Stimulated activated effector memory CD8-positive, alpha-beta T cell treated with anti-CD3 and anti-CD28 coated beads, Interleukin-12 subunit alpha, Interleukin-12 subunit beta, amount 100 ng/mL, for 72 hours (primary cell): Measurements from ENCODE around the gene SIRT2.

Source experiments
- ATAC-seq: fragments of 150-1000 bp; cut with Tn5 transposase; 2 replicates; pipeline ENCODE4 v1.10.0; 2021
- DNase-seq, 2 donors: peaks; one replicate each; pipeline ENCODE4 v3.0.0; 2021 to 2022; ENCODE audit warnings: low spot score in 2 of 2
- H3K27ac Mint-ChIP-seq: one replicate; pipeline ENCODE4 v1.8.0; 2022; ENCODE audit warnings: mild to moderate bottlenecking, mixed read lengths
- H3K36me3 Mint-ChIP-seq: one replicate; pipeline ENCODE4 v1.8.0; 2022; ENCODE audit warnings: mild to moderate bottlenecking, mixed read lengths
- H3K4me1 Mint-ChIP-seq: one replicate; pipeline ENCODE4 v1.8.0; 2022; ENCODE audit warnings: mixed read lengths
- H3K4me3 Mint-ChIP-seq: one replicate; pipeline ENCODE4 v1.8.0; 2022; ENCODE audit warnings: mild to moderate bottlenecking, mixed read lengths
- H3K9me3 Mint-ChIP-seq: one replicate; pipeline ENCODE4 v1.8.0; 2022; ENCODE audit warnings: mixed read lengths

Gene SIRT2

DNA sequence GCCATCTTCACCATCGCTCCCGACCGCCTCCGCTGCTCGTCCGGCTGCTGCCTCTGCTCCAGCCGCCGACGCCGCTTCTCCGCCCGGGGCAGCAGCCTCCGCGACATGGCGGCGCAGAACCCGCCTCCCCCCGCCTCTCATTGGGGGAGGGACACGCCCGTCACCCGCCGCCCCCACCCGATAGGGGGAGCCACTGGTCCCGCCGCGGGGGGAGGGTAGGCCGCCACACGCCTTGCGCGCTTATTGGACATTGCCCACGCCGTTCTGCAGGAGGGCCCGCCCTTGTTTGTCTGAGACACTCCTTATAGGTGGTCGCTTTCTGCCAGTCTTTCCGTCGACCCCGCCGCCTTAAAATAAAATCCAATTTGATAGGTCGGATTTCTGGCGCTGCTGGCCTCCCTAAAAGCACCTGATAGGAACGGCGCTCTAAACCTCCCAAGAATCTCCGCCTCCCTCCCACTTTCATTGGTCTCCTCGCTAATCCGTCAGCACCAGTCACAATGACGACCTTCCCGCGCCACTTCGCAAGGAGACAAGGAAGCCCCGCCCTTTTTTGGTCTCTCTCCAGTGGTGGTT is 49.5 kb downstream of the SIRT2 start, which contains the start of gene HNRNPL:
Gene HNRNPL (minus strand): TSS at position 127 of the 576 bp plus-strand sequence. CDS start 20 bp downstream, at position 107.
- Mint-ChIP-seq H3K4me3 (peak within 1 kb of the TSS; percentile 94), H3K9me3 (no peaks in the 10 kb centered on the region), H3K36me3 (peaks cover 77% of the 10 kb centered on the region), H3K4me1 (peaks cover 59% of the 10 kb centered on the region), H3K27ac (peak within 1 kb of the TSS; percentile 98)
- DNase-seq = peak; percentile 100
- ATAC-seq = peak; percentile 76

DNA sequence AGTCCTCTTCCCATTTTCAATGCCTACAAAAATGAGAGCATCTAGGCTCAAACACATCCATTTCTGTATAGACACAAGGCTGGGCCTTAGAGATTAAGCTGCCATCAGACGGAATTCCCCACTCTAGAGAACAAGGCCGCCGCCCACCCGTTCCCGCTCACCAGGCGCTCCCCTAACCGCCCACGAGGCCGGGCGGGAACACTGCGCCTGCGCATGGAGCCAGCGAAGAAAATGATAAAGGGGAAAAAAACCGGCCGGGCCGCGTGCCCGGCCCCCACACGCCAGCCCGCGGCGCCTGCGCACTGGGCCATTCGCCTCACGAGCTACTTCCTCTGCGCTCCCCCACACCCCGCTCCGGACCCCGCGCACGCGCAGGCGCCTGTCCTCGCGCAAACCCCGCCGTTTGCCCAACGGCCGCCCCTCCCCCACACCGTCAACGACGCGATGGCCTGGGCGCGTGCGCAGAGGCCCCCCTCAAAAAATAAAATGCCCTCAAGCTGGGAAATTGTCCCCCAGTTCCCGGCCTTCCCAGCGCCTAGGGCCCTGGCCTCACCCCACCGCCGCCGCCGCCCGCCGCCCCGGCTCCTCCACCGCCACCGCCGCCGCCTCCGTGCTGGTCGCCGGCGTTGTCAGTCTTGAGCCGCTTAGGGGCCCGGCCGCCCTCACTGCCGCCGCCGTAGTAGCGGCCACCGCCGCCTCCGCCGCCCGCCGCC is 50.1 kb downstream of the SIRT2 start:
- Mint-ChIP-seq H3K36me3 (peaks cover 83% of the 10 kb centered on the region), H3K4me3 (peak overlapping the region; percentile 94), H3K27ac (peak overlapping the region; percentile 98), H3K9me3 (no peaks in the 10 kb centered on the region), H3K4me1 (peaks cover 64% of the 10 kb centered on the region)
- ATAC-seq = peak; percentile 39
- peak; percentile 98 to 99 for DNase-seq

DNA sequence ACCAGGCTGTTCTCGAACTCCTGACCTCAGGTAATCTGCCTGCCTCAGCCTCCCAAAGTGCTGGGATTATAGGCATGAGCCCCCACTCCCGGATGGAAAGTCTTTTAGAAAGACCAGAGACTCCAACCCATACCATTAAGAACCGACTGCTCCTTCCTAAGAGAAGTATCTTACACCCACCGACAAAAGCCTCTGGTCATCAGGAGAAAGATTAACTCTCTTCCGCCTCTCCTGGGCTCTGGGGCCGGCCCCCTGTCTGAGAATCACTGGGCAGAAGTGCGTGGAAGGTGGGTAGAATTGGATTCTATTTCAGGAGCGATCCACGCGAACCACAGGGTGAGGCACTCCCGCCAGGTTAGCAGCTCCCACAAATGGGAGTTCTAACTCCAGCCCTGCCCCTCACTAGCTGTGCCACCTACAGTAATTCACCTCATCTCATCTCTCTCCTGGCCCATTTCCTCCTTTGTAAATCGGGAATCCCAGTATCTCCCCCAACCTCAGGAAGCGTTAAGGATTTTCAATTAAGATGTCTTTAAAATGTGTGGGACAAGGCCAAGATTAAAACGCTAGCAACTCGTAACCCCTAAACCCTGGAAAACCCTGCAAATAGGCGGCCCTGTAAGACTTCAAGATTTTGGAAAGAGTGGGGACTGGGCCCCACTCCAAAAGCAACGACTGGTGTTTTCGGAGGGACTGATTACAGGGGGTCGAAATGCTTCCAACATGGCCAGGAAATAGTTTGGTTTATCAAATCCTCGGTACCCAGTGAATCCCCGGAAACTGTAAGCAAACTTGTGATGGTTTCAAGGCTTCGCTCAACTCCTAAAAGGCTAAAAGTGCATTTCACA is 50.9 kb downstream of the SIRT2 start:
- H3K36me3 Mint-ChIP-seq = peaks cover 91% of the 10 kb centered on the region
- peak overlapping the region; percentile 98 for H3K27ac Mint-ChIP-seq
- H3K9me3 Mint-ChIP-seq = no peaks in the 10 kb centered on the region
- DNase-seq (peak in 1 of 2 donors; percentile 59), ATAC-seq (no peak)
- peaks cover 72% of the 10 kb centered on the region for H3K4me1 Mint-ChIP-seq
- H3K4me3 Mint-ChIP-seq = peak overlapping the region; percentile 94

DNA sequence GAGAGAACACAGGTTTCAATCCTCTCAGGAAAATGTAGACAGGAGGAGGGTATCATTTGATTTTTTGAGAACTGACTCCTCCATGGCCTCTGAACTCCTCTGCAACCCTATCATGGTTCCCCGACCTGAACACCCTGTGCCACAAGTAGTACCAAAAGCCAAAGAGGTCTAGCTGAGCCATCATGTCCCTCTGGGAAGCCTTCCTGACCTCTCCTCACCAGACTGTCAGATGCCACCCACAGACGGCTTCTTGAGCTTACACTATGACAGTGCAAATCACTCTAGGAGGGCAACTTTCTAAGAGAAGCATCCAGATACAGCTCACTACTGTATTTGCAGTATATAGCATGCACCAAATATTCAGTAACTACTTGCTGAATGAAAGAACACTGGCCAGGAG is 53.3 kb downstream of the SIRT2 start:
- peaks cover 76% of the 10 kb centered on the region for H3K4me1 Mint-ChIP-seq
- H3K36me3 Mint-ChIP-seq = peaks cover 100% of the 10 kb centered on the region
- ATAC-seq (no peak), DNase-seq (no peak)
- no peaks in the 10 kb centered on the region for H3K9me3 Mint-ChIP-seq
- H3K4me3 Mint-ChIP-seq = peak overlapping the region; percentile 94
- peak overlapping the region; percentile 90 for H3K27ac Mint-ChIP-seq

DNA sequence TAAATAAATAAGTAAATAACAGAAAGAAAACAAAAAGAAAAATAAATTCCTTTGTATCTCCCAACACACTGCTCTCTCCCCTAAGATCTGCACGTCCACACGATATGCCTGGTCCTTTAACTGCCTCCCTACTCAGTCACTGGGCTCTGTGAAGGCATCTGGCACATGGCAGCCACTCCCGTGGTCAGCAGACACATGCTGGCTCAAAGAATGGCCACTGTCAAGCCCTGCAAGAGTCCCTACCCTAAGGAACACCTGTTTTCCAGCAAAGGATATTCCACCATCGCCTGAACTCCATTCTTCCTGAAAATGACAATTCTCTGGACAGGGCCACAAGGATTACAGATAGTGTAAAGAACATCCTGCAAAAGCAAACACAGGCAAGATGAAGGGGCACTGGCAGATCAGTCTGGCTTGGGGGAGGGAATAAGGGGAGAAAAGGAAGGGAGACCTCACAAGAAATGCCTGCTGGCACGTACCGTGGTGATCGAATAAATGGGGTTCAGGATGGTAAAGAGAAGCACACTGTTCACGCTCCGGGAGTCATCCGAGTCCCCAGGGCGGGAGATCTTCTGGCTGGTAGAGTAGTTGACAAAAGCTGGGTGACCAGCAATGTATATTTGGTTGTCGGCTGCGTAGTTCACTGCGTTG is 53.9 kb downstream of the SIRT2 start:
- Mint-ChIP-seq H3K36me3 (peaks cover 100% of the 10 kb centered on the region), H3K9me3 (no peaks in the 10 kb centered on the region), H3K4me3 (peak overlapping the region; percentile 94), H3K4me1 (peaks cover 78% of the 10 kb centered on the region), H3K27ac (peak overlapping the region; percentile 90)
- ATAC-seq = no peak
- DNase-seq = no peak

DNA sequence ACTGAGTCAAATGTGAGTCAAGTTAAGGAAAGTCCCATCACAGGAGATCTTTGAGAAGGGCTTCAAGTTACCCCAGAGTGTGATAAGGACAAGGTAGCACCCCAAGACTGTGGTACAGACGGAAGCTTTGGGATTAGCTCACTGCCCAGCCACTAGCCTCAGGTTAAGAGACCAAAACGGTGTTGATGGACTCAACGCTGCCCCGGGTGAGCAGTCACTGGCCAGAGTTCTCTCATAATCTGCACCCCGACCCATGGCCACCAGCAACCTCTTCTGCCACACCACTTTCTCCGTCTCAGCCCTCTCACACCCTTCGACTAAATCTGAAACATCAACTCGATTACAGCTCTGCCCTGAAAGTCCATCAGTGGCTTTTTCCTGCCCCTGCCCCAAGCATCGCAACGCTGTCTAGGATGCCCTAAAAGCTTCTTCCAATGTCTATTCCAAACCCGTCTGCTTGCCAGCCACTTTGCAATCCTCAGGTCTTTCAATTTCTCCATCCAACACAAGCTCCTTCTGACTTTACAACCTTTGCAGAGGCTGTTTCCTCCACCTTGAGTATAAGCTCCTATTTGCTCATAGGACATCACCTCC is 55.2 kb downstream of the SIRT2 start:
- Mint-ChIP-seq H3K9me3 (no peaks in the 10 kb centered on the region), H3K4me1 (peaks cover 89% of the 10 kb centered on the region), H3K36me3 (peaks cover 100% of the 10 kb centered on the region), H3K4me3 (peak overlapping the region; percentile 69), H3K27ac (peak overlapping the region; percentile 90)
- DNase-seq = no peak
- peak; percentile 37 for ATAC-seq

DNA sequence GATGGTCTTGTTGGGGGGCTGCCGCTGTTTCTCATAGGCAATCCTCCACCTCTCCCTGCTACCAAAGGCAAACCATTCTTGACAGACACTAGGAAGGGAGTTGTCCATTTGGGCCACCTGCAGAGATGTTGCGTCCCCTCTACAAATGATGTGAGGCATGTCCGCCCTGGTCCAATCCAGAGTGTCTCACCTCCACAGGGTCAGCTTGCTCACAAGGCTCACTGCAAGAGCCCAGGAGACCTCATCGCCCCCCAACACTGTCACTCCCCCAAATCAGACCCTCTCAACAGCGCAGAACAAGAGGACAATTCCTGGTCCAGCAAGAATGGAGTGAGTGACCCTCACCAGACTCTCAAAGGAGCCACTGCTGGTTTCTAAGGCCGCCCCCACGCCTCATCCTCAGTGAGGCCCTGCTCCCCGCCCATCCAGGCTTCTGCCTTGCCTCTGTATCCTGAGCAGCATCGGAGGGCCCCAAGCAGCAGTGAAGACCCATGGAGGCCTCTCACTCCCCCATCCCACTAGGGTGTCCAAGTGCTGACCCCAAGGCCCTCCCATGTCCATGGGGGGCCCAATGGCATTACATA is 56.2 kb downstream of the SIRT2 start:
- ATAC-seq (no peak), DNase-seq (no peak)
- Mint-ChIP-seq H3K36me3 (peaks cover 100% of the 10 kb centered on the region), H3K4me1 (peaks cover 90% of the 10 kb centered on the region), H3K9me3 (no peaks in the 10 kb centered on the region), H3K27ac (peak overlapping the region; percentile 90), H3K4me3 (peak overlapping the region; percentile 69)

DNA sequence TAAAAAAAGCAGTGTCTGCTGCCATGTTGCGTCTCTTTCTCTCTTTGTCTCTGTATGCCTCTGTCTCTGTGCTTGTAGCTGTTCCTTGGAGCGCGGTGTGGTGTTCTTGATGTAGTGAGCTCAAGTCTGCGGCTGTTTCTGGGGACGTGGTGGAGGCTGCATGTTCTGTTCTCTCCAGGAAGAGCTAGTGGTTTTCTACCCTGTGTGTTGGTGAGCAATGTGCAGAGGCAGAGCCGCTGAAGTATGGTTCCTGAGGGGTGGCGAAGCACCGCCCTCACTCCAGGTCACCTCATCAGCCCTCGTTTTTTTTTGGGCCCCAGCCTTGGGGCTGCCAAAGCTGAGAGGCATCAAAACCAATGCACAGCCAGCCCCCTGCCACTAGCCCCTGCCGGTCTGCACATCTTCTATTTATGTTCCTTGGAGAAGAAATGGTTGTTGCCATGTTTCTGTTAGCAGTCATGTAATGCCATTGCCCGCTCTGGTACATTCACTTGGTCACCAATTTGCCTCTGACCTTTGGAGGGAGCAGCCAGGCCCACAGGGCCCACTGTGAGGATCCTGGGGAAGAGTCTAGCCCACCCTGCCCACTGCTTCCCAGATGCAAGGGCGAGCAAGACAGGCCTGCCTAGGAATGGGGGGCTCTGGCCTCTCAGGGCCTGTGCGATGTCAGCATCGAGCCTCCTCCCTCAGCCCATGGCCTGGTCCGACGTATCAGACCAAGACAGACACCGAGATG is 56.8 kb downstream of the SIRT2 start:
- peaks cover 83% of the 10 kb centered on the region for H3K4me1 Mint-ChIP-seq
- DNase-seq (no peak), ATAC-seq (peak; percentile 91)
- H3K4me3 Mint-ChIP-seq = peak overlapping the region; percentile 69
- H3K27ac Mint-ChIP-seq = peak overlapping the region; percentile 90
- H3K9me3 Mint-ChIP-seq = no peaks in the 10 kb centered on the region
- H3K36me3 Mint-ChIP-seq = peaks cover 100% of the 10 kb centered on the region

DNA sequence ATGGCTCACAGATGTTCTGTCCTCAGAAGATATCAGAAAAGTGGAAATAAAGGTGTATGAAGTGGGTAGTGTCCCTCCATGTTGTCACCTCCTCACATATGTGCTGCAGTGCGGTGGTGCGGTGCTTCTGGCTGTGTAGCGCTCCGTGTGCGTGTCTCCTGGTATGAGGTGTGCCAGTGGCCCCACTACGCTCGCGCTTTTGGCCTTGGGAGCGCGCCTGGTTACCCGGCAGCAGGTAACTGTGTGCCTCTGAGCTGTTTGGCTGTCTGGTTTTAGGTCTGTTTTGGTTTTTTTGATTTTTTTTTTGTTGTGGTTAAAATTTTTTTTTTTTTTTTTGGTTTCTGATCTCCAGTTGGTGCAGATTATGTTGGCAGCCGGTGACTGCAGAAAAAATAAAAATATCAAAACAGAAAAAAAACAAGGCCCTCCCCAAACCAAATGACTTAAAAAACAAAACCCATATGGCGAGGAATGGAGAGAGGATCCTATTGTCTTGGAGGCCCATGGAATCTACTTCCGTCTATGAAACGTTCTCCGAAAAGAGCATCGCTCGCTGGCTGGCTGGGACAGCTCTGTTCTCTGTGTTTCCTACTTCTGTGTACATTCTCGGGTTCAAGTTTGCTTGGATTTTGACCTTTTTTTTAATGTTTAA is 57.5 kb downstream of the SIRT2 start:
- no peaks in the 10 kb centered on the region for H3K9me3 Mint-ChIP-seq
- no peak for DNase-seq
- peaks cover 76% of the 10 kb centered on the region for H3K4me1 Mint-ChIP-seq
- peak overlapping the region; percentile 90 for H3K27ac Mint-ChIP-seq
- peak overlapping the region; percentile 69 for H3K4me3 Mint-ChIP-seq
- ATAC-seq = no peak
- H3K36me3 Mint-ChIP-seq = peaks cover 100% of the 10 kb centered on the region

DNA sequence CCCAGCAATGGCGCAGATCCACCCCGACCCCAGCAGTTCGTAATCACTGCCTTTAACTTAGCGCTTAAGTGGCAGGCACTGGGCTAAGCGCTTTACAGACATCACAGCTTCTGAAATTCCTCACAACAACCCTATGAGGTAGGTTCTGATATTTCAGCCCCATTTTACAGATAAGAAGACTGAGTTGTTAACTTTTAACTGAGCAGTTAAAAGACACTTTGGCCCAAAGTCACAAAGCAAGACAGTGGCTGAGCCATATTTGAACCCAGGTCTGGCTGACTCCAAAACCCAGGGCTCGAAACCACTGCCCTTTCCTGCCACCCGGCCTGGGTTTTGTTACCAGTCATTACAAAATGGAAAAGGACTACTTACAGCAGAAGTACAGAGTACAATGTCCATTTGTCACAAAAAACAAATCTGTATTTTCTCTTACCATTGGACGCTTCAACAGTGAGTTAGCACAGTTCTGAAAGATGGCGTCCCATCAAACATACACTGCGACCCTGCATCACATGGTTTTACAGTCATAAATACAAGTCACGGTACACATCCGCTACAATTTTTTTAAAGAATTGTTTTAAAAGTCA is 58.1 kb downstream of the SIRT2 start:
- ATAC-seq (no peak), DNase-seq (no peak)
- Mint-ChIP-seq H3K4me1 (peaks cover 72% of the 10 kb centered on the region), H3K27ac (peak overlapping the region; percentile 90), H3K36me3 (peaks cover 100% of the 10 kb centered on the region), H3K4me3 (peak overlapping the region; percentile 69), H3K9me3 (no peaks in the 10 kb centered on the region)

DNA sequence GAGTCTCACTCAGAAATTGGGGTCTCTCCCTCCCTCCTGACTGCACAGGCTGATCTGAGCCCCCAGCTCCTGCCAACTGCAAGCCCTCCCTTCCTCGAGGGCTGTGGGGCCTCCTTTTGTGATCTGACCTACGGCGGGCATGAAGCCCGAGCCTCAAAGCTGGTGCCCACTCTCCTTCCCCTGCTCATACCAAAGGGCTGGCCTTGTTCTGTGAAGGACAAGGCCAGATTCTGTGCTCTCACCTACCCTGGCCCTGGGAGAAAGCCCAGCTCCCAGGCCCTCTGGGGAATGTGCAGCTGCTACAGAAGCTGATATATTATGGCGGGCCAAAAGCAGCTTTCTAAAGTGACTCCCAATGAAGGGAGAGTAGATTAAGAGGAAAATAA is 58.8 kb downstream of the SIRT2 start:
- H3K9me3 Mint-ChIP-seq = no peaks in the 10 kb centered on the region
- peaks cover 65% of the 10 kb centered on the region for H3K4me1 Mint-ChIP-seq
- H3K36me3 Mint-ChIP-seq = peaks cover 100% of the 10 kb centered on the region
- DNase-seq = no peak
- peak overlapping the region; percentile 90 for H3K27ac Mint-ChIP-seq
- peak overlapping the region; percentile 8 for H3K4me3 Mint-ChIP-seq
- ATAC-seq = no peak

DNA sequence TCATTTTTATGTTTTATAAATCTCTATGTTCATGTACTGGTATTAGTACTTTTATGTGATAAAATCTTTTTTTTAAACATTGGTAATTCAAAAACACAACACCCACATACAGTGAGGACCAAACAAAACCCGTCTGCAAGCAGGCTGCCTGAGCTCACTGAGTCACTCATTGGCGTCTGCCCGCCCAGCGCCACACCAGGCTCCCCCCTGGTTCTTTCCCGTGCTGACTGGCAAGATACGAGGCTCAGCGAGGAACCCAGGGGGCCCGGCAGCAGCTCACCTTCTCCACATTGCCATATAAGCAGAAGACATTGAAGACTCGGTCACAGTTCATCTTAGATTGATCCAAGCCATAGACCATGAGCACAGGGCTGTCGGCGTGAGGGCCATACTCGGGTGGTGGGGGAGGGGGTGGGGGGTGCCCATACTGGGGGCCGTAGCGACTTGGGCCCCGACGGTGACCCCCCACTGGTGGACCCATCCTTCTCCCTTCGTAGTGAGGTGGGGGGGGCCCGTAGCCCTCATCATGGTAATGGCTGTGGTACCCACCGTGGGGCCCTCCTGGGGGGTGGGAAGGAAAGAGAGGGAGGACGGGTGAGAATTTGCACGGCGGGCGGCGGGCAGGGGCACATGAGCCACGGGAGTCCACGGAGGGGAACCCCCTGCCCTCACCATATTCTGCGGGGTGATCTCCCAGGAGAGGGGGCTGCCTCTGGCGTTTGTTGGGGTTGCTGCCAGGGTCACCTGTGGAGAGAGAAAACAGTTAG is 59.4 kb downstream of the SIRT2 start:
- Mint-ChIP-seq H3K4me1 (peaks cover 59% of the 10 kb centered on the region), H3K9me3 (no peaks in the 10 kb centered on the region), H3K36me3 (peaks cover 100% of the 10 kb centered on the region), H3K4me3 (peak overlapping the region; percentile 44), H3K27ac (peak overlapping the region; percentile 92)
- DNase-seq (no peak), ATAC-seq (no peak)
